GM19193 (cell line): ENCODE data around the gene TCOF1.

ENCODE experiments used
- POLR2A ChIP-seq: IDR thresholded peaks from 4 replicates; pipeline ENCODE4 v1.6.1; 2011; ENCODE audit not compliant: insufficient read depth, insufficient read length; ENCODE audit errors: extremely low read depth

Gene TCOF1

GRCh38 chr5:150335778-150336177 is 21.7 kb upstream of the TCOF1 start:
- TF ChIP-seq POLR2A, result no peak

GRCh38 chr5:150338546-150338945 is 19.0 kb upstream of the TCOF1 start:
- no peak for TF ChIP-seq POLR2A

- no peak for TF ChIP-seq POLR2A
Observed at GRCh38 chr5:150339165-150339564, 18.3 kb upstream of the TCOF1 start.

GRCh38 chr5:150339841-150340240 is 17.7 kb upstream of the TCOF1 start:
- no peak for TF ChIP-seq POLR2A

DNA sequence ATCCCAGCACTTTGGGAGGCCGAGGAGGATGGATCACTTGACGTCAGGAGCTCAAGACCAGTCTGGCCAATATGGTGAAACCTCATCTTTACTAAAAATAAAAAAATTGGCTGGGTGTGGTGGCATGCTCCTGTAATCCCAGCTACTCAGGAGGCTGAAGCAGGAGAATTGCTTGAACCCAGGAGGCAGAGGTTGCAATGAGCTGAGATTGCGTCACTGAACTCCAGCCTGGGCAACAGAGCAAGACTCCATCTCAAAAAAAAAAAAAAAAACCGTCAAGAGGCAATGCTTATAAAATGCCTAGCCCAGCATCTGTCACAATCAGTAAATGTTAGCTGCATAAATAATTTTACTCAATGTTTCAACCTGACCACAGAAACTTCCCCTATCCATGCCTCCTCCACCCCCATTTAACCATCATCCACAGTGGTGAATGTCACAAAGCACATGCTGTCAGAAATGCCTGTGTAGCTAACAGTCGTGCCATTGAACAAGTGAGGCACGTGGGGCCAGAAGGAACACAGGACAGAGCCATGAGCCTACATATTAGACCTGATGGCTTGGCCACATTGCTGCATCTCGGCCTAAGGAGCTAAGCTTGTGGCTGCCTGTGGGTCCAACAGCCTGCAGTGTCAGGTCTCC is 16.8 kb upstream of the TCOF1 start:
- no peak for TF ChIP-seq POLR2A

DNA sequence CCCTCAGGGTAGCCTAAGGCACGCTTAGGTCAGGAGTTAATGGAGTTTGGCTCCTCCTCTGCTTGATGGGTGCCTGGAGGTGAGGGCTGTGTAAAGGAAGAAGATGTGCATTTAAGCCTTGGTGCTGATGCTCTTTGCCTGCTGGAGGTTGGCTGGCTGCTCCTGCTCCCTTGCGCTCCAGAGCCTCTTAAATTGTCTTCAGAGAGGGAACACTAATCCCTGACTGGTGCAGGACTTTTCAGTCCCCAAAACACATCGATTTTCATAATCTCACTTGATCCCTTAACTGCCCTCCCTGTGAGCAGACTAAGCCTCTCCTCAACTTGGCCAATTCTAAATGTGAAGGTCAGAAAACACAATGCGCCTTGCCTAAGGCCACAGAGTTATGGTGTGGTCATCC is 16.2 kb upstream of the TCOF1 start:
- no peak for TF ChIP-seq POLR2A

GRCh38 chr5:150341989-150342388 is 15.5 kb upstream of the TCOF1 start:
- TF ChIP-seq POLR2A, result no peak

DNA sequence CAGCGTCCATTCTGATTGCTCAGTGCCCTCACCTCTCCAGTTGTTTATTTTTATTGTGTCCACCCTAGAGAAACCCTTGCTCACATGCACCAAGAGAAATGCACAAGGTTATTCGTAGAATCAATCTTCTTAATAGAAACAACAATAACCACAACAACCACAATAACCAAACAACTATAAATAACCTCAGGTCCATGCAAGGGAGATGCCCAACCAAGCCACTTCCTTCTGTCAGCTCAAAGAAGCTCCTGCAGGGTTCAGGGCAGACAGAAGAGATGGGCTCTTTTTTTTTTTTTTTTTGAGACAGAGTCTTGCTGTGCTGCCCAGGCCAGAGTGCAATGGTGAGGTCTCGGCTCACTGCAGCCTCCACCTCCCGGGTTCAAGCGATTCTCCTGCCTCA is 14.9 kb upstream of the TCOF1 start:
- no peak for TF ChIP-seq POLR2A

DNA sequence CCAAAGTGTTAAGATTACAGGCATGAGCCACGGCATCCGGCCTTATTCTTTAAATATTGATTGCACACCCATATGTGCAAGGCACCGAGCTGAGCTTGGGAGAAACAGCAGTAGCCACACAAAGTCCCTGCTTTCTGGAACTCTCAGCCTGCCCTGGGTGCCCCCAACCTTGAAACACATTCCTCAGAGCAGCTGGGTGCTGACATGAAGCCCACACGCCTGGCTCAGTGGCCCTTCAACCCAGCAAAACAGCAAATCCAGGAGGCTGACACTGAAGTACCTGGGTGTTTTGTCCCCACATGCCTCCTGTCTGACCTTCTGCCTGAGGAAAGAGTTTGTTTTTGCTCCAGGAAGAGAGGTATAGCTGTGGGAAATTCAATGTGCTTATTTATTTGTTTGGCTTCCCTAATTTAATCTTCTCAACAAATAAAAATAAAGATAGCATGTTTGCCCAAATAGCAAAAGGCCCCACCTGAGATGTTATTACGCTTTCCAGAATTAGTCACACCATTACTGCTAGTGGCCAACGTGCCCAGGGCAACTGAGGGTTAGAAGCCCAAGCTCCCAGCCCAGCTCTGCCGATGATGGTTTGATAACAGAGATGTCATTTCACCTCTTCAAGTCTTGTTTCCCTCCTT is 13.4 kb upstream of the TCOF1 start:
- no peak for TF ChIP-seq POLR2A

GRCh38 chr5:150345716-150346115 is 11.8 kb upstream of the TCOF1 start:
- no peak for TF ChIP-seq POLR2A

- TF ChIP-seq POLR2A, result no peak
Observed at GRCh38 chr5:150346592-150346991, 10.9 kb upstream of the TCOF1 start.

- TF ChIP-seq POLR2A, result no peak
Observed at GRCh38 chr5:150347003-150347402, 10.5 kb upstream of the TCOF1 start.

GRCh38 chr5:150347451-150347850 is 10.0 kb upstream of the TCOF1 start:
- TF ChIP-seq POLR2A, result no peak

- no peak for TF ChIP-seq POLR2A
Observed at GRCh38 chr5:150349681-150350275, 7.7 kb upstream of the TCOF1 start.

GRCh38 chr5:150350524-150351344 is 6.8 kb upstream of the TCOF1 start:
- TF ChIP-seq POLR2A, result no peak
